ENCODE data around the gene ZNF618. TPM values are rescaled to one million over a fixed set of nuclear protein-coding genes. Genes with fewer than 3 reads are reported as not detected.

ZNF618 gene
- total and polyA plus RNA-seq, 8 donors = 9.9 to 38.6 (median 34.9) TPM

GRCh38 chr9:113916931-113917330, 40.8 kb downstream of the ZNF618 start:
- no peak for DNase-seq
- Histone ChIP-seq H3K4me3 (no peak overlapping the region), H3K9me3 (no peaks in the 10 kb centered on the region), H3K27ac (no peak overlapping the region), H3K36me3 (no peaks in the 10 kb centered on the region), H3K27me3 (no peaks in the 10 kb centered on the region), H3K4me1 (peaks cover 0 to 4% of the 10 kb centered on the region in 2 donors)
- no peak for TF ChIP-seq CTCF (IDR thresholded peaks at IDR 0.05)
- intact Hi-C loops (cut with DNase I) = no loop called here
- no peak for ATAC-seq

DNA sequence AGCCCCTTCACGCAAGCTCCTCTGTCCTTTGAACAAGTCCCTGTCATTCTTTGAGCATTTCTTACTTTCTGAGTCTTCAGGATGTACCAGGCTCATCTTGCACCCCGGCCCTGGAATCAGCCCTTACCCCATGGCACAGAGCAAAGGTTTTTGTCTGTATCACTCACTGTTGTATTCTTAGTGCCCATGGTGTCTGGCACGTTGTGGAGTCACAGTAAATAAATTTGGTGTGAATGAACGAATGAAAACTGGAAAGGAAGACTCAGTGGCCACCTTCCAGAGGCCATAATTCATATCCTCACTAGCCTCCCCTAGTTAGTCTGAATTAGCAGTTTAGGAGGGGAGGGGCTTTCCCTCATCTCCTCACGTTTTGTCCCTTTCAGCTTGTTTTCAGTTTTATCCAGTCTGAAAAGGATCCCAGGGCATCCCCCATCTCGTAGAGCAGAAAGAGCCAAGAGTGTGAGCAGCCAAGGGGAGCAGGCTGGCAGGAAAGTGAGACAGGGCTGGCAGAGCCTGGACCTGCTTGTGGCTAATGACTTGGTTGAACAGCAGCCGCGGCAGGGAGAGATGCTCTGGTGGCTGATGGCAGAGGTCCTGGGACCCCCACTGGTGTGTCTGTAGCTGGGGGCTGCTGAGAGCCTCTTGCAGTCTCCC, 42.7 kb downstream of the ZNF618 start:
- TF ChIP-seq CTCF (IDR thresholded peaks at IDR 0.05) = no peak
- ATAC-seq (no peak), DNase-seq (no peak)
- intact Hi-C loops (cut with DNase I) = no loop called here
- Histone ChIP-seq H3K27me3 (no peaks in the 10 kb centered on the region), H3K4me3 (no peak overlapping the region), H3K4me1 (no peaks in the 10 kb centered on the region), H3K9me3 (no peaks in the 10 kb centered on the region), H3K27ac (no peak overlapping the region), H3K36me3 (no peaks in the 10 kb centered on the region)

- intact Hi-C loops (cut with DNase I) = no loop called here
- H3K4me3 ChIP-seq = no peak overlapping the region
- H3K27ac ChIP-seq = no peak overlapping the region
- no peaks in the 10 kb centered on the region for H3K9me3 ChIP-seq
- no peaks in the 10 kb centered on the region for H3K27me3 ChIP-seq
- no peaks in the 10 kb centered on the region for H3K4me1 ChIP-seq
- no peaks in the 10 kb centered on the region for H3K36me3 ChIP-seq
- no peak for ATAC-seq
- TF ChIP-seq CTCF (IDR thresholded peaks at IDR 0.05) = no peak
- DNase-seq = no peak
Measured at GRCh38 chr9:113919382-113919781, 43.3 kb downstream of the ZNF618 start.

DNA sequence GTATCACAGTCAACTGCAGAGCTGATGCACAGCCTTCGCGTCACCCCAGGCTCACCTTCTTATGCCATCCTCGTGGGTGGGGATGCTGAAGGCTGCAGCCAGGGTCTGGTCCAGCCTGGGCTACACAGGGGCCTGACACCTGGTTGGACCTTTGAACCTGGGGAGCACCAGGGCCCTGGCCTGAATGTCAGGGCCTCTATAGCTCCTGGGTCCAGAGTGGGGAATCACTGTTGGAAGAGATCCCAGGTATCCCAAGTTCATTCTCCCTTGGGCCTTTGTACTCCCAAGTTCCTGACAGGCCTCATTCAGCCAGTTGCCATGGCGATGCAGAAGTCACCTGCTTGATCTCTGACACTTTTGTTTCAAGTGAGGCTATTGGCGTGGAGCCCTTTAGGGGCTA, 43.8 kb downstream of the ZNF618 start:
- ATAC-seq = no peak
- H3K27me3 ChIP-seq = no peaks in the 10 kb centered on the region
- no peak overlapping the region for H3K27ac ChIP-seq
- no peak overlapping the region for H3K4me3 ChIP-seq
- H3K9me3 ChIP-seq = no peaks in the 10 kb centered on the region
- TF ChIP-seq CTCF (IDR thresholded peaks at IDR 0.05) = no peak
- H3K36me3 ChIP-seq = no peaks in the 10 kb centered on the region
- no peak for DNase-seq
- no peaks in the 10 kb centered on the region for H3K4me1 ChIP-seq
- intact Hi-C loops (cut with DNase I) = no loop called here

GRCh38 chr9:113920872-113921271, 44.8 kb downstream of the ZNF618 start:
- no peaks in the 10 kb centered on the region for H3K36me3 ChIP-seq
- intact Hi-C loops (cut with DNase I) = no loop called here
- no peak for DNase-seq

More at GRCh38 chr9:113920872-113921271, 44.8 kb downstream of the ZNF618 start:
- Histone ChIP-seq H3K4me3 (no peak overlapping the region), H3K9me3 (no peaks in the 10 kb centered on the region), H3K4me1 (no peaks in the 10 kb centered on the region), H3K27ac (no peak overlapping the region), H3K27me3 (no peaks in the 10 kb centered on the region)
- TF ChIP-seq CTCF (IDR thresholded peaks at IDR 0.05) = no peak
- ATAC-seq = no peak

Data from left lung (tissue), 10 donors.